NCI-H345 treated with DMSO at 0.1 percent for 48 hours (cell line): ENCODE data around the gene FAM163B.
A peak's percentile ranks its signal among the peaks of the same experiment; 100 is the strongest.

Source experiments
- DNase-seq: peaks from one replicate; lab custom pipeline; 2025; ENCODE audit not compliant: unreplicated experiment; lab: John Stamatoyannopoulos, UW

FAM163B gene

GRCh38 chr9:133553123-133553522 is 56.1 kb downstream of the FAM163B start:
- no peak for DNase-seq

- no peak for DNase-seq
These were observed 57.0 kb downstream of the FAM163B start for GRCh38 chr9:133552236-133552635.

- no peak for DNase-seq
These were observed 57.7 kb downstream of the FAM163B start for GRCh38 chr9:133551446-133551845.

- DNase-seq, result no peak
These were observed 62.1 kb downstream of the FAM163B start for GRCh38 chr9:133547116-133547515.

GRCh38 chr9:133546287-133546680 is 62.9 kb downstream of the FAM163B start:
- no peak for DNase-seq

- no peak for DNase-seq
These were observed 63.5 kb downstream of the FAM163B start for GRCh38 chr9:133545494-133546286.

- DNase-seq, result no peak
These were observed 65.3 kb downstream of the FAM163B start for GRCh38 chr9:133543772-133544467.

- no peak for DNase-seq
These were observed 67.2 kb downstream of the FAM163B start for GRCh38 chr9:133542002-133542401.

GRCh38 chr9:133540698-133541025 is 68.5 kb downstream of the FAM163B start:
- no peak for DNase-seq

GRCh38 chr9:133539991-133540697 is 69.0 kb downstream of the FAM163B start:
- DNase-seq, result no peak

GRCh38 chr9:133538851-133539833 is 70.0 kb downstream of the FAM163B start:
- no peak for DNase-seq

GRCh38 chr9:133538176-133538575 is 71.0 kb downstream of the FAM163B start:
- no peak for DNase-seq

- no peak for DNase-seq
These were observed 71.9 kb downstream of the FAM163B start for GRCh38 chr9:133537257-133537656.

GRCh38 chr9:133536536-133536935 is 72.7 kb downstream of the FAM163B start:
- no peak for DNase-seq

GRCh38 chr9:133536080-133536479 is 73.1 kb downstream of the FAM163B start:
- no peak for DNase-seq

- DNase-seq, result no peak
These were observed 73.8 kb downstream of the FAM163B start for GRCh38 chr9:133535306-133535877.

GRCh38 chr9:133534346-133535291 is 74.6 kb downstream of the FAM163B start, which contains the start of gene ADAMTSL2:
Gene ADAMTSL2, plus strand, starts transcription at chr9:133534704. Its CDS starts 2,009 bp downstream, at chr9:133536713.
- peak; percentile 22 for DNase-seq

GRCh38 chr9:133533857-133534256 is 75.3 kb downstream of the FAM163B start:
- no peak for DNase-seq
